ENCODE measurements around the gene MTERF4. TPM values are rescaled to one million over a fixed set of nuclear protein-coding genes. Genes with fewer than 3 reads are reported as not detected.
A peak's percentile ranks its signal among the peaks of the same experiment; 100 is the strongest.
"Not testable (repeated sequence)": the region's sequence is repeated elsewhere in the genome, so short reads cannot be mapped to it uniquely, and the experiment has no call there.

MTERF4 gene
- total and polyA plus RNA-seq, 2 of the 13 experiments (the other 11 are each of a cell fraction or from before 2014, with no cell fraction given): 50.5 to 59.8 TPM

DNA sequence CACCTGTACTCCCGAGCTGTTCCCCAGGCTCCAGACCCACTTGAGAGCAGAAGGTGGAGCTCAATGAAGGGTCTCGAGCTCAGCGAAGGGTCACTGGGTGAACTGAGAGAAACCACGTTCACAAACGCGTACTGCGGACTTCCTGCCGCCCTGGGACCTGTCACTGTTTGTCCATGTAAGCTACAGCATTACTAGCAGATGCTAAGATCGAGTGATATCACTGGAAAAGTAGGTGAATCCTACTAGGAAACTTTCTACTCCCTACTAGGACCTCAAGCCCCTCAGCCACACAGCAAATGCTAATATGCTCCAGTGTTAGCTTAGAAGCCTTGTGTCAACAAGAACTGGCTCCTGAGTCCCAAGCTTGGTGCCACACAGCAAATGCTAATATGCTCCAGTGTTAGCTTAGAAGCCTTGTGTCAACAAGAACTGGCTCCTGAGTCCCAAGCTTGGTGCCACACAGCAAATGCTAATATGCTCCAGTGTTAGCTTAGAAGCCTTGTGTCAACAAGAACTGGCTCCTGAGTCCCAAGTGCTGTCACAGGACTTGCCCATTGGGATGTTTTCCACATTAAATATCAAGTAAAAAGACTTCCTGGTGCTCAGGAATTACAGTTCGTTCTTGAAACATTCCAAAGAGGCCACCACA, 8.8 kb downstream of the MTERF4 start (continued):
- peak; percentile 88 for TF ChIP-seq FOXO1 (CRISPR knock-in tag; IDR thresholded peaks at IDR 0.05)
- TF ChIP-seq ZNF556 (CRISPR knock-in tag; IDR thresholded peaks at IDR 0.05; ENCODE audit: borderline replicate concordance): peak; percentile 85; the same call in 1 of the 2 replicates
- TF ChIP-seq KLF9 (CRISPR knock-in tag; IDR thresholded peaks at IDR 0.05; ENCODE audit: low read depth): peak; percentile 57; the same call in 1 of the 2 replicates
- TF ChIP-seq ERF (CRISPR knock-in tag; IDR thresholded peaks at IDR 0.05): peak; percentile 72
- TF ChIP-seq ZFP36 (IDR thresholded peaks at IDR 0.05; ENCODE audit: borderline replicate concordance, low read depth, low read length, partially characterized antibody): peak; percentile 77
- peak; percentile 81; the same call in 1 of the 2 replicates for TF ChIP-seq SNAPC2 (CRISPR knock-in tag; IDR thresholded peaks at IDR 0.05)
- TF ChIP-seq MEF2D (CRISPR knock-in tag; IDR thresholded peaks at IDR 0.05): 0 out of 2 replicates have a peak, but pooled peaks have one; percentile 14
- 0 out of 4 replicates have a peak, but pooled peaks have one; percentile 28 to 47 for TF ChIP-seq NR2F1 (CRISPR knock-in tag; IDR thresholded peaks at IDR 0.05)
- TF ChIP-seq POGZ (CRISPR knock-in tag; IDR thresholded peaks at IDR 0.05): peak; percentile 33; the same call in 1 of the 2 replicates
- TF ChIP-seq, protein P1, sequence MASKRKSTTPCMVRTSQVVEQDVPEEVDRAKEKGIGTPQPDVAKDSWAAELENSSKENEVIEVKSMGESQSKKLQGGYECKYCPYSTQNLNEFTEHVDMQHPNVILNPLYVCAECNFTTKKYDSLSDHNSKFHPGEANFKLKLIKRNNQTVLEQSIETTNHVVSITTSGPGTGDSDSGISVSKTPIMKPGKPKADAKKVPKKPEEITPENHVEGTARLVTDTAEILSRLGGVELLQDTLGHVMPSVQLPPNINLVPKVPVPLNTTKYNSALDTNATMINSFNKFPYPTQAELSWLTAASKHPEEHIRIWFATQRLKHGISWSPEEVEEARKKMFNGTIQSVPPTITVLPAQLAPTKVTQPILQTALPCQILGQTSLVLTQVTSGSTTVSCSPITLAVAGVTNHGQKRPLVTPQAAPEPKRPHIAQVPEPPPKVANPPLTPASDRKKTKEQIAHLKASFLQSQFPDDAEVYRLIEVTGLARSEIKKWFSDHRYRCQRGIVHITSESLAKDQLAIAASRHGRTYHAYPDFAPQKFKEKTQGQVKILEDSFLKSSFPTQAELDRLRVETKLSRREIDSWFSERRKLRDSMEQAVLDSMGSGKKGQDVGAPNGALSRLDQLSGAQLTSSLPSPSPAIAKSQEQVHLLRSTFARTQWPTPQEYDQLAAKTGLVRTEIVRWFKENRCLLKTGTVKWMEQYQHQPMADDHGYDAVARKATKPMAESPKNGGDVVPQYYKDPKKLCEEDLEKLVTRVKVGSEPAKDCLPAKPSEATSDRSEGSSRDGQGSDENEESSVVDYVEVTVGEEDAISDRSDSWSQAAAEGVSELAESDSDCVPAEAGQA (IDR thresholded peaks at IDR 0.05; ENCODE audit: low read depth): 0 out of 2 replicates have a peak, but pooled peaks have one; percentile 34
- TF ChIP-seq, protein P1 (CRISPR knock-in tag; IDR thresholded peaks at IDR 0.05; ENCODE audit: borderline replicate concordance): not testable (repeated sequence)
- peak; percentile 64; the same call in 1 of the 2 replicates for TF ChIP-seq ZNF331 (CRISPR knock-in tag; IDR thresholded peaks at IDR 0.05)
- 0 out of 2 replicates have a peak, but pooled peaks have one; percentile 33 for TF ChIP-seq ZNF143 (CRISPR knock-in tag; IDR thresholded peaks at IDR 0.05)
- TF ChIP-seq ZNF605 (CRISPR knock-in tag; IDR thresholded peaks at IDR 0.05): 0 out of 2 replicates have a peak, but pooled peaks have one; percentile 60
- peak; percentile 98 for TF ChIP-seq PITX1 (CRISPR knock-in tag; IDR thresholded peaks at IDR 0.05)
- TF ChIP-seq KDM3A (CRISPR knock-in tag; IDR thresholded peaks at IDR 0.05; ENCODE audit: low read depth): peak; percentile 65; the same call in 1 of the 2 replicates
- TF ChIP-seq, protein P2, sequence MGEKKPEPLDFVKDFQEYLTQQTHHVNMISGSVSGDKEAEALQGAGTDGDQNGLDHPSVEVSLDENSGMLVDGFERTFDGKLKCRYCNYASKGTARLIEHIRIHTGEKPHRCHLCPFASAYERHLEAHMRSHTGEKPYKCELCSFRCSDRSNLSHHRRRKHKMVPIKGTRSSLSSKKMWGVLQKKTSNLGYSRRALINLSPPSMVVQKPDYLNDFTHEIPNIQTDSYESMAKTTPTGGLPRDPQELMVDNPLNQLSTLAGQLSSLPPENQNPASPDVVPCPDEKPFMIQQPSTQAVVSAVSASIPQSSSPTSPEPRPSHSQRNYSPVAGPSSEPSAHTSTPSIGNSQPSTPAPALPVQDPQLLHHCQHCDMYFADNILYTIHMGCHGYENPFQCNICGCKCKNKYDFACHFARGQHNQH (CRISPR knock-in tag; IDR thresholded peaks at IDR 0.05): peak; percentile 85
- TF ChIP-seq SALL1 (CRISPR knock-in tag; IDR thresholded peaks at IDR 0.05): peak; percentile 90
- peak; percentile 89 for TF ChIP-seq ZSCAN9 (CRISPR knock-in tag; IDR thresholded peaks at IDR 0.05; ENCODE audit: borderline replicate concordance)
- TF ChIP-seq, protein P3, sequence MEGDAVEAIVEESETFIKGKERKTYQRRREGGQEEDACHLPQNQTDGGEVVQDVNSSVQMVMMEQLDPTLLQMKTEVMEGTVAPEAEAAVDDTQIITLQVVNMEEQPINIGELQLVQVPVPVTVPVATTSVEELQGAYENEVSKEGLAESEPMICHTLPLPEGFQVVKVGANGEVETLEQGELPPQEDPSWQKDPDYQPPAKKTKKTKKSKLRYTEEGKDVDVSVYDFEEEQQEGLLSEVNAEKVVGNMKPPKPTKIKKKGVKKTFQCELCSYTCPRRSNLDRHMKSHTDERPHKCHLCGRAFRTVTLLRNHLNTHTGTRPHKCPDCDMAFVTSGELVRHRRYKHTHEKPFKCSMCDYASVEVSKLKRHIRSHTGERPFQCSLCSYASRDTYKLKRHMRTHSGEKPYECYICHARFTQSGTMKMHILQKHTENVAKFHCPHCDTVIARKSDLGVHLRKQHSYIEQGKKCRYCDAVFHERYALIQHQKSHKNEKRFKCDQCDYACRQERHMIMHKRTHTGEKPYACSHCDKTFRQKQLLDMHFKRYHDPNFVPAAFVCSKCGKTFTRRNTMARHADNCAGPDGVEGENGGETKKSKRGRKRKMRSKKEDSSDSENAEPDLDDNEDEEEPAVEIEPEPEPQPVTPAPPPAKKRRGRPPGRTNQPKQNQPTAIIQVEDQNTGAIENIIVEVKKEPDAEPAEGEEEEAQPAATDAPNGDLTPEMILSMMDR (CRISPR knock-in tag; IDR thresholded peaks at IDR 0.05): 0 out of 2 replicates have a peak, but pooled peaks have one; percentile 12
- TF ChIP-seq, protein P4, sequence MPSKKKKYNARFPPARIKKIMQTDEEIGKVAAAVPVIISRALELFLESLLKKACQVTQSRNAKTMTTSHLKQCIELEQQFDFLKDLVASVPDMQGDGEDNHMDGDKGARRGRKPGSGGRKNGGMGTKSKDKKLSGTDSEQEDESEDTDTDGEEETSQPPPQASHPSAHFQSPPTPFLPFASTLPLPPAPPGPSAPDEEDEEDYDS (CRISPR knock-in tag; IDR thresholded peaks at IDR 0.05): 0 out of 2 replicates have a peak, but pooled peaks have one; percentile 21
